Measurements from ENCODE around the gene RAD9A. TPM values are rescaled to one million over a fixed set of nuclear protein-coding genes. Genes with fewer than 3 reads are reported as not detected.
"Not testable (repeated sequence)": the region's sequence is repeated elsewhere in the genome, so short reads cannot be mapped to it uniquely, and the experiment has no call there.

The RAD9A gene
- total RNA-seq, 1 experiment from 2014 or later, result 55.1 TPM

DNA sequence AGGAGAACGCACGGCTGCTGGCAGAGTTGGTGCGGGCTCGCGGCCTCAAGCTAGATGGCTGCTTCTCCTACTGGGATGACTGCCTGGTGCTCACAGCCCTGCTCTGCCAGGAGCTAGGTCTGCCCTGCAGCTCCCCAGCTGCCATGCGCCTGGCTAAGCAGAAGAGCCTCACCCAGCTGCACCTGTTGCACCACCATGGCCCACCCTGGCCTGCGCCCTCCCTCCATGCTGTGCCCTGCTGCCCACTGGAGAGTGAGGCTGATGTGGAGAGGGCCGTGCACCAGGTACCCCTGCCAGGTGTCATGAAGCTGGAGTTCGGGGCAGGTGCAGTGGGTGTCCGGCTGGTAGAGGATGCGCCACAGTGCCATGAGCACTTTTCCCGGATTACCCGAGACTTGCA lies 31.7 kb downstream of the RAD9A start:
- H3K4me1 Mint-ChIP-seq (ENCODE audit: low read depth, unreplicated experiment), result peaks cover 25% of the 10 kb centered on the region
- H3K36me3 Mint-ChIP-seq (ENCODE audit: insufficient read depth, unreplicated experiment), result peaks cover 31% of the 10 kb centered on the region
- no TSS peak for BruUV-seq (replicated peaks)
- H3K36me3 ChIP-seq (ENCODE audit: control insufficient read depth, insufficient read depth, low read length), result no peaks in the 10 kb centered on the region
- no peak overlapping the region for H3K4me3 Mint-ChIP-seq (ENCODE audit: unreplicated experiment)
- peaks cover 13% of the 10 kb centered on the region for H3K4me1 ChIP-seq
- CTCF ChIA-PET, result interaction anchor here (1.0 to 2.2 kb wide), 2 partner anchors 20 to 22 kb away, joined by 3 to 11 read pairs; partner anchors contain the start of genes CORO1B and PPP1CA
- TF ChIP-seq CTCF (IDR thresholded peaks at IDR 0.05; ENCODE audit: insufficient read depth in 1 of 2, low read depth in 1 of 2, low read length in 1 of 2, severe bottlenecking in 1 of 2, unreplicated experiment in 1 of 2), result no peak
- POLR2A ChIA-PET, result no interaction called here
- no peaks in the 10 kb centered on the region for H3K27me3 ChIP-seq (replicated peaks; ENCODE audit: control insufficient read depth, insufficient read depth, low read length)
- no peak overlapping the region for H3K27ac Mint-ChIP-seq (ENCODE audit: unreplicated experiment)
- intact Hi-C loops (cut with micrococcal nuclease; ENCODE audit: unreplicated experiment), result no loop called here
- no peaks in the 10 kb centered on the region for H3K27me3 Mint-ChIP-seq (ENCODE audit: insufficient read depth, unreplicated experiment)
- H3K4me3 ChIP-seq (ENCODE audit: low read depth, low read length), result no peak overlapping the region
- no peak for DNase-seq
- no peaks in the 10 kb centered on the region for H3K9me3 Mint-ChIP-seq (ENCODE audit: unreplicated experiment)
- H3K9me3 ChIP-seq, result no peaks in the 10 kb centered on the region

DNA sequence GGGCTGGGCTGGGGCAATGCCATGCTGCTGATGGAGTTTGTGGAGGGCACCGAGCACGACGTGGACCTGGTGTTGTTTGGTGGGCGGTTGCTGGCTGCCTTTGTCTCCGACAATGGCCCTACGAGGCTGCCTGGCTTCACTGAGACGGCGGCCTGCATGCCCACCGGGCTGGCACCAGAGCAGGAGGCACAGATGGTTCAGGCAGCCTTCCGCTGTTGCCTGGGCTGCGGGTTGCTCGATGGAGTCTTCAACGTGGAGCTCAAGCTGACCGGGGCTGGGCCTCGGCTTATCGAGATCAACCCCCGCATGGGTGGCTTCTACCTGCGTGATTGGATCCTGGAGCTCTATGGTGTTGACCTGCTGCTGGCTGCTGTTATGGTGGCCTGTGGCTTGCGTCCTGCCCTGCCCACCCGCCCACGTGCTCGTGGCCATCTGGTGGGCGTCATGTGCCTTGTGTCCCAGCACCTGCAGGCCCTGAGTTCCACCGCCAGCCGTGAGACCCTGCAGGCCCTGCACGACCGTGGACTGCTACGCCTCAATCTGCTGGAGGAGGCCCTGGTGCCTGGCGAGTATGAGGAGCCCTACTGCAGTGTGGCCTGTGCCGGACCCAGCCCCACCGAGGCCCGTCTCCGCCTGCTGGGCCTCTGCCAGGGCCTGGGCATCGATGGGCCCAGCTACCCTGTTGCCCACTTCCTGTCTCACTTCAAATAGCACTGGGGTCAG lies 32.3 kb downstream of the RAD9A start:
- intact Hi-C loops (cut with micrococcal nuclease; ENCODE audit: unreplicated experiment), result no loop called here
- ChIA-PET CTCF (interaction anchor here (0.7 to 2.2 kb wide), 2 partner anchors 23 to 146 kb away, joined by 3 to 11 read pairs; partner anchors contain the start of gene PPP1CA), POLR2A (interaction anchor here (0.8 kb wide), 1 partner anchor 19 kb away, joined by 8 read pairs; the partner anchor contains the start of gene CORO1B)

GRCh38 chr11:67427364-67427859 lies 35.6 kb downstream of the RAD9A start:
- H3K4me1 ChIP-seq; H3K9me3 ChIP-seq; H3K36me3 ChIP-seq (ENCODE audit: control insufficient read depth, insufficient read depth, low read length); BruUV-seq (replicated peaks); H3K9me3 Mint-ChIP-seq (ENCODE audit: unreplicated experiment); H3K27me3 Mint-ChIP-seq (ENCODE audit: insufficient read depth, unreplicated experiment); H3K27me3 ChIP-seq (replicated peaks; ENCODE audit: control insufficient read depth, insufficient read depth, low read length); intact Hi-C loops (cut with micrococcal nuclease; ENCODE audit: unreplicated experiment); H3K4me1 Mint-ChIP-seq (ENCODE audit: low read depth, unreplicated experiment); DNase-seq; CTCF ChIA-PET: not testable (repeated sequence)
- Mint-ChIP-seq H3K27ac (ENCODE audit: unreplicated experiment) (peak overlapping the region; percentile 96), H3K4me3 (ENCODE audit: unreplicated experiment) (peak overlapping the region; percentile 93), H3K36me3 (ENCODE audit: insufficient read depth, unreplicated experiment) (peaks cover 48% of the 10 kb centered on the region)
- POLR2A ChIA-PET, result interaction anchor here (0.7 kb wide), 1 partner anchor 71 kb away, joined by 8 read pairs; no protein-coding TSS in a partner anchor
- peak overlapping the region; percentile 74 for H3K4me3 ChIP-seq (ENCODE audit: low read depth, low read length)

More for the DNA sequence above, 32.3 kb downstream of the RAD9A start:
- Mint-ChIP-seq H3K9me3 (ENCODE audit: unreplicated experiment) (no peaks in the 10 kb centered on the region), H3K4me3 (ENCODE audit: unreplicated experiment) (no peak overlapping the region), H3K27me3 (ENCODE audit: insufficient read depth, unreplicated experiment) (no peaks in the 10 kb centered on the region), H3K27ac (ENCODE audit: unreplicated experiment) (no peak overlapping the region), H3K4me1 (ENCODE audit: low read depth, unreplicated experiment) (peaks cover 25% of the 10 kb centered on the region), H3K36me3 (ENCODE audit: insufficient read depth, unreplicated experiment) (peaks cover 37% of the 10 kb centered on the region)
- H3K4me3 ChIP-seq (ENCODE audit: low read depth, low read length), result no peak overlapping the region
- H3K36me3 ChIP-seq (ENCODE audit: control insufficient read depth, insufficient read depth, low read length), result no peaks in the 10 kb centered on the region
- TF ChIP-seq CTCF (IDR thresholded peaks at IDR 0.05; ENCODE audit: insufficient read depth in 1 of 2, low read depth in 1 of 2, low read length in 1 of 2, severe bottlenecking in 1 of 2, unreplicated experiment in 1 of 2), result no peak
- H3K9me3 ChIP-seq, result no peaks in the 10 kb centered on the region
- no TSS peak for BruUV-seq (replicated peaks)
- no peaks in the 10 kb centered on the region for H3K27me3 ChIP-seq (replicated peaks; ENCODE audit: control insufficient read depth, insufficient read depth, low read length)
- DNase-seq, result no peak
- H3K4me1 ChIP-seq, result peaks cover 13% of the 10 kb centered on the region

Data from Caco-2 (cell line).